Esophagus squamous epithelium (tissue), 4 donors: Measurements from ENCODE around the gene SPOCK1.

ENCODE experiments used
- CTCF ChIP-seq, 6 experiments: fragments of 450-650 bp in 4 of 6; fragments of 200-600 bp in 2 of 6; sonication (generic) in 2 of 6; IDR thresholded peaks; one replicate each; pipeline ENCODE4 v1.5.1; 2016 to 2019; ENCODE audit warnings: antibody characterized with exemption in 6 of 6, mild to moderate bottlenecking in 4 of 6, moderate library complexity in 4 of 6
- POLR2A ChIP-seq, 4 donors: fragments of 450-650 bp; IDR thresholded peaks; one replicate each; pipeline ENCODE4 v1.6.1; 2017; ENCODE audit warnings: antibody characterized with exemption in 4 of 4, mild to moderate bottlenecking in 4 of 4, moderate library complexity in 3 of 4

- TF ChIP-seq POLR2A (IDR thresholded peaks at IDR 0.05) = no peak
- no peak for TF ChIP-seq CTCF (IDR thresholded peaks at IDR 0.05)
Measured at GRCh38 chr5:137462816-137463520, 36.2 kb downstream of the SPOCK1 start.
